Measurements from ENCODE around the gene MYH9.
A peak's percentile ranks its signal among the peaks of the same experiment; 100 is the strongest.

MYH9 gene

DNA sequence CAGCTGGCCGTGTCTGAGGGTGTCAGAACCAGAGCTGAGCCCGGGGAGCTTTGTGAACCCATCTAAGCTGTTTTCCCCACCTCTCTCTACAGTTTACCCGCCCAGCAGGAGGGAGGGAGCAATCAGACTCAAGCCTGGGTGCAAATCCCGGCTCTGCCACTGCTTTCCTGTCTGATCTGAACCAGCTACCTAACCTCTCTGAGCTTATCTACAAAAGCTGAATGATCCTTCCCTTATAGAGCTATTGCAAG lies 148.7 kb downstream of the MYH9 start:
- DNase-seq = peak in 1 of 6 experiments; percentile 23

DNA sequence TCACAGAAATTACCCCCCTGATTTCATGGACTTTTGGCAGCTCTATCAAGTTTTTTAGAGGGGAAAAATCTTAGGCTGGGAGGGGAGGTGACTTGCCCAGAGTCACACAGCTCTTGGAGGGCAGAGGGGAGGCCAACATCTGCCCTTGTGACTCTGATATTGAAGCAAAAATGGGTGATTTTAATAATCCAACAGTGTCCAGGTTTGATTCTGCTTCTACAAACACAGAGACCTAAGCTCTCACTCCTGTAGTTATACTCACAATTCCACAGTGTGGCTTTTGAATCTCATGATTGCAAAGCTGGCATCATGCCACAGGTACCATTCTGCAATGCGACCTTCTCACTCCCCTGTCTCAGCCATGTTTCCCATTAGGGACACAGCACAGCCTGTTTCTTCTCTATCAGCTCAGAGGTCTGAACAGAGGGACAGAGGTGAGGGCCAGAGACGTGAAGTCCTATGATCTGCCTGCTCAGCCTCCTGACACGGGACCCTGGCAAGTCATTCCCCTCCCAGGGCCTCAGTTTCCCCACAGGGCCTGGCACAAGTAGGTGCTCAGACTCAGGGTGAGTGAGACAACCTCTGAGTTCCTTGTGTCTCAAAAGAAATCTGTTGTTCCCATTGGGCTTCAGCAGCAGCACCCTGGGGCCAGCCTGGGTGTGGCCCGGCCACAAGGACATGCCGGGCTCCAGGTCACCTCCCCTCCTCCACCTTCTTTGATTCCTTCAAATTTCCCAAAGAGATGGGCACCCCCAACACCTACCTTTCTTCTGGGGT lies 149.2 kb downstream of the MYH9 start:
- DNase-seq = no peak

DNA sequence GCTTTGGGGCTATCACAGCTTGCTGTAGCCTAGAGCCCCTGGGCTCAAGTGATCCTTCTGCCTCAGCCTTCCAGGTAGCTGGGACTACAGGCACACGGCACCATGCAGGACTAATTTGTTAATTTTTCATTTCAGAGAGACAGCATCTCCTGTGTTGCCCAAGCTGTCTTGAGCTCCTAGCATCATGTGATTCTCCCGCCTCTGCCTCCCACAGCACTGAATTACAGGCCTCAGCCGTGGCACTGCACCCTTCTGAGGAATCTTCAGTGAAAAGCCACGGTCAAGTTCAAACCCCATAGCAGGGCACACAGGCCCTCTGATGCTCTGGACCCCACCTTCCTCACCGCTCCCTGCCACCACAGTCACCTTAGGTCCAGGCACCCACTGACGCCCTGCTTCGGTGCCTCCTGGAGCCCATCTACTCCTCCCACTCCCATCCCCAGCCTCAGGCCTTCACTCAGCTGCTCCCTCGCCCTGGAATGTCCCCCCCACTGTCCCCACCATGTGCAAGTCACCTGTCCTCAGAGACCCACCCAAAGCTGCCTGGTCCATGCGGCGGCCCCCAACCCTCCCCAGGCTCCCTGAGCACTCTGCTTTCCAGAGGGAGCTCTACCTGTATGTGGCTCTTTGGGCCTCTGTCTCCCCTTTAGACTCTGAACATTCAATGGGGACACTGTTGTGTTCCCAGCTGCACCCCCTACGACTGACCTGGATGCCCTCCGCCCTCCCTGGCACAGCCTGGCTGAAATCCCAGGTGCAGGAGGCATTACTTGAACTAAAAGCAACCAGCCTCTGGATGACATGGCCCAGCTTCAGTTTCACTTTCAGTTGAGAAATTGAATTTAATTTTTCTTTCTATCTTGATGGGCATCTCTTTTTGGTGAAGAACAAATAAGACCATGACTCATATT lies 150.1 kb downstream of the MYH9 start:
- DNase-seq = no peak

DNA sequence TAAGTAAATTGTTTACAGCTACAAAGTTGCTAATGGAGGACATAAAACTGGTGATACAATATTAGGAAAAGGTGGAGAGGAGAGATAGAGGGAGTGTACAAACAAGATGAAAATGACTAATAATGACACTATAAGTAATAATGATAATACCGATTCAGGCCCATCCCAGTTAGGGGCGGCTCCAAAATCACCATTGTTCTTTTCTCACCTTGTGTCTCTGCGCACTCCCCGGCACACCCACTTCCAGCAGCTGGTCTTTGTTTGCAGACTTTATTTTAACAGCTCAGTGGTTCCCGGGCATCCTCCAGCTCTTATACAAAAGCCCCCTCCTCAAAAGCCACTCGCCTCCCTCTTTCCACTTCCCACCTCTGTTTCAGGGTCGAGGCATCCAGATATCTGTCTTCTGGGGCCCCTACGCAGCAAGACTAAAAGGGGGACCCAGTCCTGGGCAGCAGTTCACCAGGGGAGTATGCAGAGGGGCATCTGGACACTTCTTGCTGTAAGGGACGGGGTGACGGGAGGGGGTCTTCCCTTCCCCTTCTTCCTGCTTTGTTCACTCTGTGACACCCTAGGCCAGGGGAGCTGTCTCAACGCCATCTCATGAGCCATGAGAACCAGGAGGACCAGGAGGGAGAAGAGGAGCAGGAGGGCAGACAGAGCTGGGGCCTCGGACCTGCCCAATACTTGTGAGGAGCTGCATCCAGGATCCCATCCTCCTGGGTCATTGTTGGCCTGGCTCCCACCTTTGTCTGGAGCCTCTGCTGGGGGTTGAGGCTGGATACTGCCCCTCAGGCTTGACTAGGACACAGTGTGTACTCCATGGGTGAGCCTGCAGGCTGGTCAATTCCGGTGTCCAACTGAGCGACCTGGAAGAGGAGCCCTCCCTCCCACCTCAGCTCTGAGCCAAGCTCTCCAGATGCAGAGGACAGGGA lies 151.1 kb downstream of the MYH9 start:
- DNase-seq = no peak

DNA sequence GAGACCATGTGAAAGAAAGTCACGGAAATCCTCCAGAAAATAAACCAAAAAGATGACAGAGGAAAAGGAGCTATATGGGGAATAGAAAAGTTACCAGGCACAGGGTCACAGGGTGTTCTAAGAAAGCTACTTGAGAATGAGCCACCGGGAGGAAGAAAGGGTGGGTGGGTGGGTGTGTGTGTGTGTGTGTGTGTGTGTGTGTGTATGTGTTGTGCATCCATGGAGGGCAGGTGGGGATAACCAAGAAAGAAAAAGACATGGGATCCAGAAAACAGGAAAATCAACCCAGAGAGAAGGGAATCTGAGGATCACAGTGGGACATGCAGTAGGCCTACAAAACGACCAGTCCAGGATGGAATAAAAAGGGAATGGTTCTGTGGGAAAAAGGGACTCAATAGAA lies 152.2 kb downstream of the MYH9 start:
- no peak for DNase-seq

DNA sequence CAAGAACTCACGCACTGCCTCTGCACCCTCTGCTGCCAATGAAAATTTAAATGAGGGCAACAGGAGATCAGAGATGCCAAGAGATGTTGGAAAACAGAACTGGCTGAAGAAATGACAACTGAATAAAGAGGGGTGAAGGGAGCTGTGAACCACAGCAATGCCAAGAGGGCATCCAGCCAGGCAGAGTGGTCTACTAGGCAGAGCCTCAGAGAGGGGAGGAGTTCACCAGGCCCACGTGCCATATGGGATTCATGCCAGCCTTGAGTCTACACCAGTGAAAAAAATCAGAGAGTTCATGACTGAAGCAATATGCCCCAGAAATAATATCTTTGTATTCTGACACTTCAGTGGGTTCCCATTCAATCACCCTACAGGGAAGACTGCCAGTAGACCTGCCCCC lies 152.8 kb downstream of the MYH9 start:
- no peak for DNase-seq

DNA sequence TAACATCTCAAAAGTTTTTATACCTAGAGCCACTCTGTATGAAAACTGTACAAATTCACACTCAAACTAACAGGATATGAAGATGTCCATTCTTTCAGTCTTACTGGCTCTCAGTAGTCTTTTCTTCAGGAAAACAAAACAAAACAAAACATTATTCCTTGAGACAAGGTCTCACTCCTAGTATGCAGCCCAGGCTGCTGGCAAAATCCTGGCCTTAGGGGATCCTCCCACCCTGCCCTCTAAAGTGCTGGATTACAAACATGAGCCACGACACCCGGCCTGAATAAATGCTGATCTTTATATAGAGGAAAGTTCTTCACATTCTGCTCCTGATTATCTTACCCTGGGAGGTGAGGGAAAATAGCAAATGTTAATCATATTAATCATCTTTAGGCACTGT lies 153.6 kb downstream of the MYH9 start:
- DNase-seq = no peak

DNA sequence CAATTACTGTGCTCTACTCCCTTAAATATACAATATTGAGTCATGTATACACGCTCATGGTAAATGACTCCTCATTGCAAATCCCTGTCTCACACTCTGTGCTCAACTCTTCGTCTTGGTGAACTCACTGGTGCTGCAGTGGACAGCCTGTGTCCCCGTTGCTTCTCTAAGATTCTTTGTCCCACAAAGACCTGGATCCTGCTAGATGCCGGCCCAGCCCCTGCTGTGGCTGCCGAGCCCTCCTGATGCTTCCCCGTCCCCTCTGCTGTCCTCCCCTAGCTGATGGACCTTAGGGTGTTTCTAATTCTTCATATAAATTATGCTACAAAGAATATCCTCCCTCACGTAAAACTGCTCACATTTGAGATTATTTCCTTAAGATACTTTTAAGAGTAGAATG lies 154.0 kb downstream of the MYH9 start:
- no peak for DNase-seq

DNA sequence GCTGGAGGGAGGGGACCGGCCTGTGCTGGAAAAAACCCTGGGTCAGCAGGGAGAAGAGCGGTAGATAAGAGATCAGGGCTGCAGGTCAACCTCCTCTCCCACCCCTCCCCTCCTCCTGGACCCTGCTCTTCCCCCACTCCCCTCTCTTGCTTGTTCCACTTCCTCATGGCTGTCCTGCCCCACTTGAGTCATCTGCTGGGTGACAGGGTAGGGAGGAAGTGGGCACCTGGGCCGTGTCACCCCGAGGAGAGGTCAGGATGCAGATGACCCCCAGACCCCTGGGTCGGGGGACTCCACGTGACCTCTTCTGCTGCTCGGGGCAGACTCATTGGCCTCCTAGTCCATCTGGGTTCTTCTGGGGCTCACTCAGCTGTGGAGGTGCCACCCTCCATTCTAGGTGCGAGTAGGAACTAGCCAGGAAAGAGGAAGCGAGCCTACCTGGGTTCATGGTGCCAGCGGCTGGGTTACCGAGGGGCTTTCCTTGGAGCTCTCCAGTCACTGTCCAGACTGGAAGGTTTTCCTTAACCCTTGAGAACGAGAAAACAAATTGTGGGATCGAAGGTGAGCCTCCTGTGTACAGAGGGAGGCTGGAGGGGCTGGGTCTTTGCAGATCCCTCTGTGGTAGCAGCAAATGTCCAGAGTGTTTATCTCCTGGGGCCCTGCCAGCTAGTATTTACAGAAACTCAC lies 154.9 kb downstream of the MYH9 start:
- DNase-seq = no peak

All from stimulated activated naive CD4-positive, alpha-beta T cell (primary cell).